ENCODE data around the gene IRF2BP2.

IRF2BP2 gene

DNA sequence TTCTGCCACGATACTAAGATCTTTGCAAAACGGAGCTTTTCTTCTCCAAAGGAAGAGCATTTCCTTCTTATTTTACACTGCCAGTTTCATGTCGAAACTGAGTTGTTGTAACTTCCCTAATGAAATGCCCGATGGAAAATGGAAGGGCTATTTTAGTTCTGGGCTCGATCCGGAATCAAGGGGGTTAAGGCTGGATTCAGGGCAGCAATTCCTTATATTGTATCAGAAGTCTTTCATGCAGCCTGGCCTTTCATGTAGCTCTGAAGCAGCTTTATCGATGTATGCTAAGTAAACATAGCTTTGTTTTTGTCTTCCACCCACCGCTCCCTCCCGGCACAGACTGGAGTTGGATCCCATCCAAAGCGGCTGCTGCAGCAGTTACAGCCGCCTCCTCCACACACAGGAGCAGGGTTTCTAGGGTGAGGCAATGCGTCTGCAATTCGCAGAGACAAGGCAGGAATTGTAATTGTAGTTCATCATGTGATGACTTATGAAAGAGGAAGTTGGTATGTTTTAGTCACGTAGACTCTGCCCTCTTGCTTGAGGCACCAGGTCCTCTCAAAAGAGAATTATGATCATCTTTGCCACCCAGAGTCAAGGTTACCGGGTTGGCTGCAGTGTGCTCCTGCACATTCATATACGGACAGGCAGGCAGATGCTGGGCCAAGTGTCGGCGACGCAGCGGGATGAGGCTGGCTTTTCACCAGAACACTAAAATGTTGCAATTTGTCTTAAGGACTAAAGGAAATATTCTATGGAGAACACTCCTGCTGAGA, 2.6 kb upstream of the IRF2BP2 start (continued):
- TF ChIP-seq, protein P1, sequence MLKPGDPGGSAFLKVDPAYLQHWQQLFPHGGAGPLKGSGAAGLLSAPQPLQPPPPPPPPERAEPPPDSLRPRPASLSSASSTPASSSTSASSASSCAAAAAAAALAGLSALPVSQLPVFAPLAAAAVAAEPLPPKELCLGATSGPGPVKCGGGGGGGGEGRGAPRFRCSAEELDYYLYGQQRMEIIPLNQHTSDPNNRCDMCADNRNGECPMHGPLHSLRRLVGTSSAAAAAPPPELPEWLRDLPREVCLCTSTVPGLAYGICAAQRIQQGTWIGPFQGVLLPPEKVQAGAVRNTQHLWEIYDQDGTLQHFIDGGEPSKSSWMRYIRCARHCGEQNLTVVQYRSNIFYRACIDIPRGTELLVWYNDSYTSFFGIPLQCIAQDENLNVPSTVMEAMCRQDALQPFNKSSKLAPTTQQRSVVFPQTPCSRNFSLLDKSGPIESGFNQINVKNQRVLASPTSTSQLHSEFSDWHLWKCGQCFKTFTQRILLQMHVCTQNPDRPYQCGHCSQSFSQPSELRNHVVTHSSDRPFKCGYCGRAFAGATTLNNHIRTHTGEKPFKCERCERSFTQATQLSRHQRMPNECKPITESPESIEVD (tag by site-specific recombination; IDR thresholded peaks at IDR 0.05) = peak; percentile 87
- TF ChIP-seq BCL11B (tag by site-specific recombination; IDR thresholded peaks at IDR 0.05; ENCODE audit: low read depth) (no peak; the same call in 1 of the 2 replicates), ZNF140 (tag by site-specific recombination; IDR thresholded peaks at IDR 0.05) (no peak), HOXC10 (CRISPR knock-in tag; IDR thresholded peaks at IDR 0.05) (no peak), ZNF10 (tag by site-specific recombination; IDR thresholded peaks at IDR 0.05) (peak; percentile 85), HOXA7 (CRISPR knock-in tag; IDR thresholded peaks at IDR 0.05; ENCODE audit: borderline replicate concordance) (no peak), ZNF266 (tag by site-specific recombination; IDR thresholded peaks at IDR 0.05; ENCODE audit: low read depth) (no peak), ZNF624 (tag by site-specific recombination; IDR thresholded peaks at IDR 0.05) (no peak), KLF9 (tag by site-specific recombination; IDR thresholded peaks at IDR 0.05; ENCODE audit: low read depth) (no peak), SETDB1 (IDR thresholded peaks at IDR 0.05; ENCODE audit: insufficient read length, low read length) (no peak), ZNF2 (tag by site-specific recombination; IDR thresholded peaks at IDR 0.05) (peak; percentile 98), OVOL3 (tag by site-specific recombination; IDR thresholded peaks at IDR 0.05) (peak; percentile 80; the same call in 1 of the 2 replicates), ZNF514 (tag by site-specific recombination; IDR thresholded peaks at IDR 0.05) (no peak), ZNF132 (tag by site-specific recombination; IDR thresholded peaks at IDR 0.05; ENCODE audit: borderline replicate concordance) (no peak), ZNF610 (tag by site-specific recombination; IDR thresholded peaks at IDR 0.05; ENCODE audit: borderline replicate concordance) (peak; percentile 93; the same call in 1 of the 2 replicates), ZNF785 (tag by site-specific recombination; IDR thresholded peaks at IDR 0.05) (peak; percentile 72; the same call in 1 of the 2 replicates), ZNF561 (tag by site-specific recombination; IDR thresholded peaks at IDR 0.05; ENCODE audit: borderline replicate concordance) (peak; percentile 96), ZNF174 (tag by site-specific recombination; IDR thresholded peaks at IDR 0.05) (no peak)
- TF ChIP-seq, protein P2, sequence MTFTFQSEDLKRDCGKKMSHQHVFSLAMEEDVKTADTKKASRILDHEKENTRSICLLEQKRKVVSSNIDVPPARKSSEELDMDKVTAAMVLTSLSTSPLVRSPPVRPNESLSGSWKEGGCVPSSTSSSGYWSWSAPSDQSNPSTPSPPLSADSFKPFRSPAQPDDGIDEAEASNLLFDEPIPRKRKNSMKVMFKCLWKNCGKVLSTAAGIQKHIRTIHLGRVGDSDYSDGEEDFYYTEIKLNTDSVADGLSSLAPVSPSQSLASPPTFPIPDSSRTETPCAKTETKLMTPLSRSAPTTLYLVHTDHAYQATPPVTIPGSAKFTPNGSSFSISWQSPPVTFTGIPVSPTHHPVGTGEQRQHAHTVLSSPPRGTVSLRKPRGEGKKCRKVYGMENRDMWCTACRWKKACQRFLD (tag by site-specific recombination; IDR thresholded peaks at IDR 0.05) = no peak
- TF ChIP-seq, protein P3, sequence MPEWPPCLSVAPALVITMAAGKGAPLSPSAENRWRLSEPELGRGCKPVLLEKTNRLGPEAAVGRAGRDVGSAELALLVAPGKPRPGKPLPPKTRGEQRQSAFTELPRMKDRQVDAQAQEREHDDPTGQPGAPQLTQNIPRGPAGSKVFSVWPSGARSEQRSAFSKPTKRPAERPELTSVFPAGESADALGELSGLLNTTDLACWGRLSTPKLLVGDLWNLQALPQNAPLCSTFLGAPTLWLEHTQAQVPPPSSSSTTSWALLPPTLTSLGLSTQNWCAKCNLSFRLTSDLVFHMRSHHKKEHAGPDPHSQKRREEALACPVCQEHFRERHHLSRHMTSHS (tag by site-specific recombination; IDR thresholded peaks at IDR 0.05) = no peak
- TF ChIP-seq, protein P4, sequence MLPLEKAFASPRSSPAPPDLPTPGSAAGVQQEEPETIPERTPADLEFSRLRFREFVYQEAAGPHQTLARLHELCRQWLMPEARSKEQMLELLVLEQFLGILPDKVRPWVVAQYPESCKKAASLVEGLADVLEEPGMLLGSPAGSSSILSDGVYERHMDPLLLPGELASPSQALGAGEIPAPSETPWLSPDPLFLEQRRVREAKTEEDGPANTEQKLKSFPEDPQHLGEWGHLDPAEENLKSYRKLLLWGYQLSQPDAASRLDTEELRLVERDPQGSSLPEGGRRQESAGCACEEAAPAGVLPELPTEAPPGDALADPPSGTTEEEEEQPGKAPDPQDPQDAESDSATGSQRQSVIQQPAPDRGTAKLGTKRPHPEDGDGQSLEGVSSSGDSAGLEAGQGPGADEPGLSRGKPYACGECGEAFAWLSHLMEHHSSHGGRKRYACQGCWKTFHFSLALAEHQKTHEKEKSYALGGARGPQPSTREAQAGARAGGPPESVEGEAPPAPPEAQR (tag by site-specific recombination; IDR thresholded peaks at IDR 0.05) = no peak; the same call in 1 of the 2 replicates
- TF ChIP-seq, protein P5, sequence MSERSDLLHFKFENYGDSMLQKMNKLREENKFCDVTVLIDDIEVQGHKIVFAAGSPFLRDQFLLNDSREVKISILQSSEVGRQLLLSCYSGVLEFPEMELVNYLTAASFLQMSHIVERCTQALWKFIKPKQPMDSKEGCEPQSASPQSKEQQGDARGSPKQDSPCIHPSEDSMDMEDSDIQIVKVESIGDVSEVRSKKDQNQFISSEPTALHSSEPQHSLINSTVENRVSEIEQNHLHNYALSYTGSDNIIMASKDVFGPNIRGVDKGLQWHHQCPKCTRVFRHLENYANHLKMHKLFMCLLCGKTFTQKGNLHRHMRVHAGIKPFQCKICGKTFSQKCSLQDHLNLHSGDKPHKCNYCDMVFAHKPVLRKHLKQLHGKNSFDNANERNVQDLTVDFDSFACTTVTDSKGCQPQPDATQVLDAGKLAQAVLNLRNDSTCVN (tag by site-specific recombination; optimal IDR thresholded peaks at IDR 0.05) = peak; percentile 26
- TF ChIP-seq, protein P6, sequence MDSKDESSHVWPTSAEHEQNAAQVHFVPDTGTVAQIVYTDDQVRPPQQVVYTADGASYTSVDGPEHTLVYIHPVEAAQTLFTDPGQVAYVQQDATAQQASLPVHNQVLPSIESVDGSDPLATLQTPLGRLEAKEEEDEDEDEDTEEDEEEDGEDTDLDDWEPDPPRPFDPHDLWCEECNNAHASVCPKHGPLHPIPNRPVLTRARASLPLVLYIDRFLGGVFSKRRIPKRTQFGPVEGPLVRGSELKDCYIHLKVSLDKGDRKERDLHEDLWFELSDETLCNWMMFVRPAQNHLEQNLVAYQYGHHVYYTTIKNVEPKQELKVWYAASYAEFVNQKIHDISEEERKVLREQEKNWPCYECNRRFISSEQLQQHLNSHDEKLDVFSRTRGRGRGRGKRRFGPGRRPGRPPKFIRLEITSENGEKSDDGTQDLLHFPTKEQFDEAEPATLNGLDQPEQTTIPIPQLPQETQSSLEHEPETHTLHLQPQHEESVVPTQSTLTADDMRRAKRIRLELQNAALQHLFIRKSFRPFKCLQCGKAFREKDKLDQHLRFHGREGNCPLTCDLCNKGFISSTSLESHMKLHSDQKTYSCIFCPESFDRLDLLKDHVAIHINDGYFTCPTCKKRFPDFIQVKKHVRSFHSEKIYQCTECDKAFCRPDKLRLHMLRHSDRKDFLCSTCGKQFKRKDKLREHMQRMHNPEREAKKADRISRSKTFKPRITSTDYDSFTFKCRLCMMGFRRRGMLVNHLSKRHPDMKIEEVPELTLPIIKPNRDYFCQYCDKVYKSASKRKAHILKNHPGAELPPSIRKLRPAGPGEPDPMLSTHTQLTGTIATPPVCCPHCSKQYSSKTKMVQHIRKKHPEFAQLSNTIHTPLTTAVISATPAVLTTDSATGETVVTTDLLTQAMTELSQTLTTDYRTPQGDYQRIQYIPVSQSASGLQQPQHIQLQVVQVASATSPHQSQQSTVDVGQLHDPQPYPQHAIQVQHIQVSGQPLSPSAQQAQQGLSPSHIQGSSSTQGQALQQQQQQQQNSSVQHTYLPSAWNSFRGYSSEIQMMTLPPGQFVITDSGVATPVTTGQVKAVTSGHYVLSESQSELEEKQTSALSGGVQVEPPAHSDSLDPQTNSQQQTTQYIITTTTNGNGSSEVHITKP (tag by site-specific recombination; IDR thresholded peaks at IDR 0.05) = peak; percentile 94
- TF ChIP-seq, protein P7, sequence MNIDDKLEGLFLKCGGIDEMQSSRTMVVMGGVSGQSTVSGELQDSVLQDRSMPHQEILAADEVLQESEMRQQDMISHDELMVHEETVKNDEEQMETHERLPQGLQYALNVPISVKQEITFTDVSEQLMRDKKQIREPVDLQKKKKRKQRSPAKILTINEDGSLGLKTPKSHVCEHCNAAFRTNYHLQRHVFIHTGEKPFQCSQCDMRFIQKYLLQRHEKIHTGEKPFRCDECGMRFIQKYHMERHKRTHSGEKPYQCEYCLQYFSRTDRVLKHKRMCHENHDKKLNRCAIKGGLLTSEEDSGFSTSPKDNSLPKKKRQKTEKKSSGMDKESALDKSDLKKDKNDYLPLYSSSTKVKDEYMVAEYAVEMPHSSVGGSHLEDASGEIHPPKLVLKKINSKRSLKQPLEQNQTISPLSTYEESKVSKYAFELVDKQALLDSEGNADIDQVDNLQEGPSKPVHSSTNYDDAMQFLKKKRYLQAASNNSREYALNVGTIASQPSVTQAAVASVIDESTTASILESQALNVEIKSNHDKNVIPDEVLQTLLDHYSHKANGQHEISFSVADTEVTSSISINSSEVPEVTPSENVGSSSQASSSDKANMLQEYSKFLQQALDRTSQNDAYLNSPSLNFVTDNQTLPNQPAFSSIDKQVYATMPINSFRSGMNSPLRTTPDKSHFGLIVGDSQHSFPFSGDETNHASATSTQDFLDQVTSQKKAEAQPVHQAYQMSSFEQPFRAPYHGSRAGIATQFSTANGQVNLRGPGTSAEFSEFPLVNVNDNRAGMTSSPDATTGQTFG (tag by site-specific recombination; IDR thresholded peaks at IDR 0.05; ENCODE audit: borderline replicate concordance) = no peak
- TF ChIP-seq, protein P8, sequence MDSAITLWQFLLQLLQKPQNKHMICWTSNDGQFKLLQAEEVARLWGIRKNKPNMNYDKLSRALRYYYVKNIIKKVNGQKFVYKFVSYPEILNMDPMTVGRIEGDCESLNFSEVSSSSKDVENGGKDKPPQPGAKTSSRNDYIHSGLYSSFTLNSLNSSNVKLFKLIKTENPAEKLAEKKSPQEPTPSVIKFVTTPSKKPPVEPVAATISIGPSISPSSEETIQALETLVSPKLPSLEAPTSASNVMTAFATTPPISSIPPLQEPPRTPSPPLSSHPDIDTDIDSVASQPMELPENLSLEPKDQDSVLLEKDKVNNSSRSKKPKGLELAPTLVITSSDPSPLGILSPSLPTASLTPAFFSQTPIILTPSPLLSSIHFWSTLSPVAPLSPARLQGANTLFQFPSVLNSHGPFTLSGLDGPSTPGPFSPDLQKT (IDR thresholded peaks at IDR 0.05; ENCODE audit: borderline replicate concordance, low read depth, low read length) = no peak

Measured in HEK293 (cell line).